ENCODE results near the gene GPR161.

Gene GPR161

GRCh38 chr1:168104535-168104934 is 32.2 kb downstream of the GPR161 start:
- FAIRE-seq = no peak

DNA sequence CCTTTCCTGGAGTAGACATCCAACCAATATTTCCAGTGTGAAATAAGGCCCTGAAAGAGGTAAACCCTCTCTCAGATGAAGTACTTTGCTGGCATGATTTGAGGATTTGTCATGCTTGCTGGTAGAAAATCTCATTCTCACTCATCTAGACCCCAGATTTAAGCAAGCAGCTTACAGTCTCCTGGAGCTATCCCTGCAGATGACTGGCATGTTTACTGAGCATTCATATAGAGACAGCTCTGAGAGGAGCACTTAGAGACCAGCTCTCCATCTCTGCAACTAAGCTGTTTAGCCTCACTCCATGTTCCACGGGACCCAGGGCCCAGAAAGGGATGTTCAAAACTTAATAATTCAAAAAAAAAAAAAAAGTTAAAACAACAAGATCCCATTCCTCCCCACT is 34.2 kb downstream of the GPR161 start:
- no peak for FAIRE-seq

DNA sequence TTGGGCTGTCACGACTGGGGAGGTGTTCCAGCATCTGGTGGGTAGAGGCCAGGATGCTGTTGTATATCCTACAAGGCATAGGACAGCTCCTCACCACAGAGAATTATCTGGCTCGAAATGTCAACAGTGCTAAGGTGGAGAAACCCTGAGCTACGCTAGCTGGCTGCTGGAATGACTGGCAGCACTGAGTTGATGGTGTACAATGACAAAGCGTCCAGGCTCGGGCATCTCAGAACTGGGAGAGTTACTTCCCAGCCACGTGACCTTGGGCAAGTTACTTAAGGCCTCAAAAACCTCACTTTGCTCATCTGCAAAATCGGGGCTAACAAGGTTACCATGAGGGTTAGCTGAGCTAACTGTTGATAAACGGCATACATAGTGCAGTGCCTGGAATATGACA is 35.4 kb downstream of the GPR161 start:
- no peak for FAIRE-seq

DNA sequence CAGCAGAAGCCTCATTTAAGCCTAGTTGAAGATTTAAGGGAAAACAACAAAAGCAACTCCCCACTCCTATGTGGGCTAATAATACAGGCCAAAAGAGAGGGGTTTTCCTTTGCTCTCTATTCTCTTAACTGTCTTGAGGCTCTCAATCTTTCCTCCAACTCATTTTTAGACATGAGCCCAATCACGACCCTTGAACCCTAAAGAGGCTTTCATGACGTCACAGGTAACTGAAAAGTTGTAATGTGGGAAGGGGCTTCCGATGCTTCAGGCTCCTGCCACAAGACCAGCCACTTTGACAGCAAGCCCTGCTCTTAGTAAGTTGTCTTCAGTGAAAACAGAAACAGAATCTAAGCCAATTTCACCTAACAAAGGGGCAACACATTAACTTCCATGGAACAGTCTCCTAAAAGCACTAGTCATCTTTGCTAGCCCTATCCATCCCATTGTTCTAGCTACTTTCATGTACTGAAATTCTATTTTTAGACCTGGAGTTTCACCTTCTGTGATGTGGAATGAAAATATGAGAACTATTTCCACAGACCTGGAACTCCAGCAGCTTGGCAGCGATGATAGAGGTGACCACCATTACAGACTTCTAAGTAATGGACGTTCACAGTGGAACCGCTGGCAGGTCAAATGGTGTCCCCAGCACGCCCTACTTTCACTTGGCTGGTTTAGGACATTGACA is 36.3 kb downstream of the GPR161 start:
- no peak for FAIRE-seq

- no peak for FAIRE-seq
Observed at GRCh38 chr1:168099337-168099801, 37.4 kb downstream of the GPR161 start.

GRCh38 chr1:168098534-168099320 is 38.0 kb downstream of the GPR161 start:
- FAIRE-seq = no peak

GRCh38 chr1:168097921-168098528 is 38.7 kb downstream of the GPR161 start:
- FAIRE-seq = no peak

GRCh38 chr1:168096296-168097165 is 40.2 kb downstream of the GPR161 start:
- no peak for FAIRE-seq

- no peak for FAIRE-seq
Observed at GRCh38 chr1:168095476-168095875, 41.3 kb downstream of the GPR161 start.

GRCh38 chr1:168093616-168094015 is 43.1 kb downstream of the GPR161 start:
- FAIRE-seq = no peak

GRCh38 chr1:168092566-168093355 is 44.0 kb downstream of the GPR161 start:
- no peak for FAIRE-seq

GRCh38 chr1:168091720-168092550 is 44.8 kb downstream of the GPR161 start:
- FAIRE-seq = no peak

- FAIRE-seq = no peak
Observed at GRCh38 chr1:168091063-168091462, 45.7 kb downstream of the GPR161 start.

- no peak for FAIRE-seq
Observed at GRCh38 chr1:168090395-168090794, 46.3 kb downstream of the GPR161 start.

DNA sequence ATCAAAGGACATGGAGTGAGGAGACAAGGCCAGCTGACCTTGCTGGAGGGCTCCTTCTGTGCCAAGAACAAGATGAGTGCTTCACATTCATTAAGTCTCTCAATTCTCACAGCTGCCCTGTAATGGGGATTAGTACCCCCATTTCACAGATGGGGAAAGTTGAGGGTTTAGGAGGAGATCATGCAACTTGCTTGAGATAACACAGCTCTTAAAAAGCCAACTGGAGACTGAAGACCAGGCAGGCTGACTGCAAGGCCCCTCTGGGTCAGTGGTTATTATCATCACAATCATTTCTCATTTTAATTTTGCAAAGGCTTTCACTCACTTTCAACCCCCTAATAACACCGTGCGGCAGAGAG is 46.8 kb downstream of the GPR161 start:
- no peak for FAIRE-seq

- no peak for FAIRE-seq
Observed at GRCh38 chr1:168089326-168089978, 47.3 kb downstream of the GPR161 start.

GRCh38 chr1:168088511-168089325 is 48.0 kb downstream of the GPR161 start:
- FAIRE-seq = no peak

- FAIRE-seq = no peak
Observed at GRCh38 chr1:168087696-168088095, 49.0 kb downstream of the GPR161 start.

- FAIRE-seq = no peak
Observed at GRCh38 chr1:168086438-168086837, 50.3 kb downstream of the GPR161 start.

Data from endometrium (tissue), 2 donors.